ENCODE results near the gene TUBB.

TUBB gene

GRCh38 chr6:30724906-30725667, 4.9 kb downstream of the TUBB start (continued):
- TF ChIP-seq ZNF184 (tag by site-specific recombination; IDR thresholded peaks at IDR 0.05) = peak; percentile 52; the same call in 1 of the 2 replicates
- TF ChIP-seq, protein P1, sequence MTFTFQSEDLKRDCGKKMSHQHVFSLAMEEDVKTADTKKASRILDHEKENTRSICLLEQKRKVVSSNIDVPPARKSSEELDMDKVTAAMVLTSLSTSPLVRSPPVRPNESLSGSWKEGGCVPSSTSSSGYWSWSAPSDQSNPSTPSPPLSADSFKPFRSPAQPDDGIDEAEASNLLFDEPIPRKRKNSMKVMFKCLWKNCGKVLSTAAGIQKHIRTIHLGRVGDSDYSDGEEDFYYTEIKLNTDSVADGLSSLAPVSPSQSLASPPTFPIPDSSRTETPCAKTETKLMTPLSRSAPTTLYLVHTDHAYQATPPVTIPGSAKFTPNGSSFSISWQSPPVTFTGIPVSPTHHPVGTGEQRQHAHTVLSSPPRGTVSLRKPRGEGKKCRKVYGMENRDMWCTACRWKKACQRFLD (tag by site-specific recombination; IDR thresholded peaks at IDR 0.05) = no peak
- no peak for TF ChIP-seq ZNF426 (tag by site-specific recombination; IDR thresholded peaks at IDR 0.05)
- TF ChIP-seq PRDM1 (tag by site-specific recombination; IDR thresholded peaks at IDR 0.05) = peak; percentile 93
- TF ChIP-seq ZNF654 (tag by site-specific recombination; IDR thresholded peaks at IDR 0.05; ENCODE audit: low read depth) = no peak
- TF ChIP-seq ZNF791 (tag by site-specific recombination; IDR thresholded peaks at IDR 0.05) = no peak
- no peak for TF ChIP-seq KLF16 (tag by site-specific recombination; IDR thresholded peaks at IDR 0.05)
- no peak for TF ChIP-seq RBAK (tag by site-specific recombination; IDR thresholded peaks at IDR 0.05)
- no peak for TF ChIP-seq ZNF549 (tag by site-specific recombination; IDR thresholded peaks at IDR 0.05)
- TF ChIP-seq WT1 (tag by site-specific recombination; IDR thresholded peaks at IDR 0.05) = 0 out of 2 replicates have a peak, but pooled peaks have one; percentile 31
- TF ChIP-seq, protein P2, sequence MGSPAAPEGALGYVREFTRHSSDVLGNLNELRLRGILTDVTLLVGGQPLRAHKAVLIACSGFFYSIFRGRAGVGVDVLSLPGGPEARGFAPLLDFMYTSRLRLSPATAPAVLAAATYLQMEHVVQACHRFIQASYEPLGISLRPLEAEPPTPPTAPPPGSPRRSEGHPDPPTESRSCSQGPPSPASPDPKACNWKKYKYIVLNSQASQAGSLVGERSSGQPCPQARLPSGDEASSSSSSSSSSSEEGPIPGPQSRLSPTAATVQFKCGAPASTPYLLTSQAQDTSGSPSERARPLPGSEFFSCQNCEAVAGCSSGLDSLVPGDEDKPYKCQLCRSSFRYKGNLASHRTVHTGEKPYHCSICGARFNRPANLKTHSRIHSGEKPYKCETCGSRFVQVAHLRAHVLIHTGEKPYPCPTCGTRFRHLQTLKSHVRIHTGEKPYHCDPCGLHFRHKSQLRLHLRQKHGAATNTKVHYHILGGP (tag by site-specific recombination; IDR thresholded peaks at IDR 0.05) = no peak
- peak; percentile 35; the same call in 1 of the 2 replicates for TF ChIP-seq ZNF449 (tag by site-specific recombination; IDR thresholded peaks at IDR 0.05)
- peak; percentile 46; the same call in 1 of the 2 replicates for TF ChIP-seq ZSCAN30 (tag by site-specific recombination; IDR thresholded peaks at IDR 0.05)
- no peak for TF ChIP-seq ZNF48 (tag by site-specific recombination; IDR thresholded peaks at IDR 0.05)

DNA sequence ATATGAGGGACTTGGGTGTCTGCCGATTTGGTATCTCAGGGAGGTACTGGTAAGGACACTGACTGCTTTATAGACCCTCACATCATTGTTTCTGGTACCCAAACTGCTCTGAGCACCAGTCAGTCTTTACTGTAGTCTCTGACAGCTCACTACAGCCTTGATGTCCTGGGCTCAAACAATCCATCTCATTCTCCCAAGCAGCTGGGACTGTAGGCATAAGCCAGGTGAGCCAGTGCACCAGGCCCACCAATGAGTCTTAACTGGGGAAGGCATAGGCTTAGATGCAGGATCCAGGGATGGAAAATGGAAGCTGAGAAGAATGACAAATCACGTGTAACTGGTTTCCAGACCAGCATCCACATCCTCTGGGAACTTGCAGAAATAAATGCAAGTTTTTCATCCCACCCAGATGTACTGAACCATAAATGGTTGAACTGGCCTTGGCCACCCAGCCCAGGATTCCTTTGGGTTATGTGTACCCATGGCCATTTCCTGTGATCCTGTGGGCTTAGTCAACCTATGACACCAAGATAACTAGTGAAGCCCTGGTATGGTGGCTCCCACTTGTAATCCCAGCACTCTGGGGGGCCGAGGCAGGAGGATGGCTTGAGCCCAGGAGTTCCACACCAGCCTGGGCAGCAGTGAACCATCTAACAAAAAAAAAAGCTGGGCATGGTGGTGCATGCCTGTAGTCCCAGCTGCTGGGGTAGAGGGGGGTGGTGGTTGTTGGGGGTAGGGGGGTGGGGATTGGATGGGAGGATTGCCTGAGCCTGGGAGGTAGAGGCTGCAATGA, 5.8 kb downstream of the TUBB start:
- Histone ChIP-seq H3K9me3 (ENCODE audit: control insufficient read depth, insufficient read depth, low read depth, low read length) (no peaks in the 10 kb centered on the region), H3K27ac (ENCODE audit: extremely low read depth, low read depth, low read length) (peak overlapping the region; percentile 38), H3K4me3 (ENCODE audit: low read depth, low read length) (no peak overlapping the region), H3K36me3 (ENCODE audit: control insufficient read depth in 2 of 2, insufficient read depth in 1 of 2, low read length in 2 of 2) (peaks cover 15 to 77% of the 10 kb centered on the region in 2 experiments), H3K4me1 (ENCODE audit: control insufficient read depth, insufficient read depth, low read length) (peaks cover 4% of the 10 kb centered on the region)
- POLR2A ChIA-PET = interaction anchor here (0.6 to 10.1 kb wide), 15 partner anchors 9 to 157 kb away, joined by 3 to 235 read pairs (median 4); partner anchors contain the start of genes DHX16, FLOT1, IER3 and MDC1
- CTCF ChIA-PET = interaction anchor here (0.5 to 18.7 kb wide), 5 partner anchors 24 to 361 kb away, joined by 3 to 692 read pairs (median 4); partner anchors contain the start of gene DHX16
- TF ChIP-seq AEBP2 (tag by site-specific recombination; IDR thresholded peaks at IDR 0.05; ENCODE audit: borderline replicate concordance) = no peak
- peak; percentile 25; the same call in 1 of the 2 replicates for TF ChIP-seq ZSCAN30 (tag by site-specific recombination; IDR thresholded peaks at IDR 0.05)
- TF ChIP-seq, protein P2 (tag by site-specific recombination; IDR thresholded peaks at IDR 0.05) = no peak
- TF ChIP-seq KLF7 (tag by site-specific recombination; IDR thresholded peaks at IDR 0.05; ENCODE audit: borderline replicate concordance) = no peak
- peak; percentile 58 for TF ChIP-seq ZEB2 (tag by site-specific recombination; IDR thresholded peaks at IDR 0.05)
- peak; percentile 82; the same call in 1 of the 2 replicates for TF ChIP-seq ZBTB17 (tag by site-specific recombination; IDR thresholded peaks at IDR 0.05)
- TF ChIP-seq GLIS1 (tag by site-specific recombination; IDR thresholded peaks at IDR 0.05) = peak; percentile 35
- peak; percentile 65; the same call in 1 of the 2 replicates for TF ChIP-seq IKZF3 (tag by site-specific recombination; IDR thresholded peaks at IDR 0.05)
- TF ChIP-seq ZBTB8A (tag by site-specific recombination; IDR thresholded peaks at IDR 0.05) = no peak
- TF ChIP-seq INSM2 (tag by site-specific recombination; IDR thresholded peaks at IDR 0.05) = 0 out of 2 replicates have a peak, but pooled peaks have one; percentile 20
- TF ChIP-seq ZNF670 (tag by site-specific recombination; IDR thresholded peaks at IDR 0.05; ENCODE audit: low read depth) = no peak
- TF ChIP-seq ZNF10 (tag by site-specific recombination; IDR thresholded peaks at IDR 0.05) = peak; percentile 26; the same call in 1 of the 2 replicates
- peak; percentile 11; the same call in 1 of the 2 replicates for TF ChIP-seq GLIS2 (tag by site-specific recombination; IDR thresholded peaks at IDR 0.05)
